Peyer's patch (tissue), 4 donors: ENCODE data around the gene WRAP73.

Source experiments
- CTCF ChIP-seq, 6 experiments: fragments of 450-650 bp in 4 of 6; fragments of 200-600 bp in 2 of 6; sonication (generic) in 1 of 6; IDR thresholded peaks; one replicate each; pipeline ENCODE4 v1.5.1; 2017 to 2019; ENCODE audit warnings: antibody characterized with exemption in 6 of 6, mild to moderate bottlenecking in 3 of 6, moderate library complexity in 1 of 6
- POLR2A ChIP-seq, 2 donors: fragments of 450-650 bp; IDR thresholded peaks; one replicate each; pipeline ENCODE4 v1.5.1; 2017; ENCODE audit warnings: antibody characterized with exemption in 2 of 2, mild to moderate bottlenecking in 2 of 2, moderate library complexity in 2 of 2

GRCh38 chr1:3689138-3689750 is 39.3 kb upstream of the WRAP73 start:
- no peak for TF ChIP-seq CTCF (IDR thresholded peaks at IDR 0.05)
- no peak for TF ChIP-seq POLR2A (IDR thresholded peaks at IDR 0.05)
